Coronary artery (tissue), 2 donors: Measurements from ENCODE around the gene HIPK2.

ENCODE experiments used
- DNase-seq: peaks from one replicate; pipeline ENCODE4 v3.0.0-alpha.2; 2017; ENCODE audit warnings: low spot score
- H3K27ac ChIP-seq, 2 donors: fragments of 200-600 bp; sonication (generic); one replicate each; pipeline ENCODE4 v1.5.1; 2016 to 2019
- H3K4me3 ChIP-seq: fragments of 200-600 bp; sonication (generic); 2 replicates; pipeline ENCODE4 v1.5.1; 2016; ENCODE audit warnings: mild to moderate bottlenecking, moderate library complexity
- TF ChIP-seq, protein P1 (sequence below): fragments of 200-600 bp; sonication (generic); IDR thresholded peaks from one replicate; pipeline ENCODE4 v1.5.1; 2019; ENCODE audit warnings: antibody characterized with exemption

HIPK2 gene

DNA sequence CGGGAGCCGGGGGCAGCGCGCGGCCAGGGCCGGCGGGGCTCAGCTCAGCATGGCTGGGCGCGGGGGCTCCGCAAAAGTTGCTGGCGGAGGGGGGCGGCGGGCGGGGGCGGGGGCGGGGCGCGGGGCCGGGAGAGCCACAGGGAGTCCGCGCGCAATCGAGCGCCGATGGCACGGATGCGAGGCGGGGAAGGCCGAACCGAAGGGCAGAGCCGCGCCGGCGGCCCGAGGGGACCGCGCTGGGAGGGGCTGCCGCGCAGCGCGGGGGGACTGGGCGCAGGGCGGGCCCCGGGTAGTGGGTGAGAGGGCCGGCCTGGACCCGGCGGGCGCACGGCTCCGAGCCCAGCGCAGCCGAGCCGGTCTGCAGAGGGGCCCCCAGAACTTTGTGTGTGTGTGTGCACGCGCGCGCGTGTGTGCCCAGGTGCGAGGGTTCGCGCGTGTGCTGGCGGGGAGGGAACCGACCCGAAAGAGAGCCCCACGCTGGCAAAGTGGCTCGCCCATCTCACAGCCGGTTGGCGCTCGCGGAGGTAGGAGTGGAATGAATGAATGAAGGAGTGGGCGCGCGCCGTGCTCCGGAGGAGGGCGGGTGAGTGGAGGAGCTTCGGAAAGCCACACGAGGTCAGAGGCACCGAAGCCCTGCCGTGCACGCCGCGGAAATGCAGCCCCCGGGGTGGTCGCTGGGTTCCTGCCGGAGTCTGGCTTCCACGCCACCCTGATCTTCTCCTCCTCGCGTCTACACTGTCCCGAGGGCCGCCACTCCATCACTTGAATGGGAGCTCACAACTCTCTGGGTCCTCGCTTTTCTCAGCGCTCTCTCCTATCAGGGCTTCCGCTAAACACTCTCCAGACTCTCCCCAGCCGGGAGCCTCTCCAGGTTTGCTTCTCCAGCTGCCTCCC, at the start of gene HIPK2:
Gene HIPK2 (minus strand): TSS at position 51 of the 894 bp plus-strand sequence. CDS start 375 bp downstream, outside the sequence.
- peak within 1 kb of the TSS; percentile 97 for H3K4me3 ChIP-seq
- DNase-seq: peak; percentile 85
- H3K27ac ChIP-seq: peak within 1 kb of the TSS; percentile 96 to 99
- TF ChIP-seq, protein P1, sequence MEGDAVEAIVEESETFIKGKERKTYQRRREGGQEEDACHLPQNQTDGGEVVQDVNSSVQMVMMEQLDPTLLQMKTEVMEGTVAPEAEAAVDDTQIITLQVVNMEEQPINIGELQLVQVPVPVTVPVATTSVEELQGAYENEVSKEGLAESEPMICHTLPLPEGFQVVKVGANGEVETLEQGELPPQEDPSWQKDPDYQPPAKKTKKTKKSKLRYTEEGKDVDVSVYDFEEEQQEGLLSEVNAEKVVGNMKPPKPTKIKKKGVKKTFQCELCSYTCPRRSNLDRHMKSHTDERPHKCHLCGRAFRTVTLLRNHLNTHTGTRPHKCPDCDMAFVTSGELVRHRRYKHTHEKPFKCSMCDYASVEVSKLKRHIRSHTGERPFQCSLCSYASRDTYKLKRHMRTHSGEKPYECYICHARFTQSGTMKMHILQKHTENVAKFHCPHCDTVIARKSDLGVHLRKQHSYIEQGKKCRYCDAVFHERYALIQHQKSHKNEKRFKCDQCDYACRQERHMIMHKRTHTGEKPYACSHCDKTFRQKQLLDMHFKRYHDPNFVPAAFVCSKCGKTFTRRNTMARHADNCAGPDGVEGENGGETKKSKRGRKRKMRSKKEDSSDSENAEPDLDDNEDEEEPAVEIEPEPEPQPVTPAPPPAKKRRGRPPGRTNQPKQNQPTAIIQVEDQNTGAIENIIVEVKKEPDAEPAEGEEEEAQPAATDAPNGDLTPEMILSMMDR: no peak

DNA sequence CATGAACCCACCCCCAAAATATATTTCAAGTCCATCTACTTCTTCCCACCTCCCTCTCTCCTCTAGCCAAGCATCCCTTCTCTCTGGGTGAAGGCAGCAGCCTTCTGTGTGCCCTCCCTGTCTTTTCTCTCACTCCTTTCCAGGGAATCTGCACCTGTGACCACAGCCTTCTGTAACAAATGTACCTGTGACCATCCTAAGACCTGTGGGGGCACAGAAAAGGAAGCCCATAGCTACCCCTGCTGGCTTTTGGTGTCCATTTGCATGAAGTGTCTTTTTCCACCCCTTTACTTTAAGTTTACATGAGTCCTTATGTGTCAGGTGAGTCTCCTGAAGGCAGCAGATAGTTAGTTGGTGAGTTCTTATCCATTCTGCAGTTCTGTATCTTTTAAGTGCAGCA, 49.2 kb upstream of the HIPK2 start:
- TF ChIP-seq, protein P1: no peak
- Histone ChIP-seq H3K4me3 (no peak overlapping the region), H3K27ac (no peak overlapping the region)
- no peak for DNase-seq

DNA sequence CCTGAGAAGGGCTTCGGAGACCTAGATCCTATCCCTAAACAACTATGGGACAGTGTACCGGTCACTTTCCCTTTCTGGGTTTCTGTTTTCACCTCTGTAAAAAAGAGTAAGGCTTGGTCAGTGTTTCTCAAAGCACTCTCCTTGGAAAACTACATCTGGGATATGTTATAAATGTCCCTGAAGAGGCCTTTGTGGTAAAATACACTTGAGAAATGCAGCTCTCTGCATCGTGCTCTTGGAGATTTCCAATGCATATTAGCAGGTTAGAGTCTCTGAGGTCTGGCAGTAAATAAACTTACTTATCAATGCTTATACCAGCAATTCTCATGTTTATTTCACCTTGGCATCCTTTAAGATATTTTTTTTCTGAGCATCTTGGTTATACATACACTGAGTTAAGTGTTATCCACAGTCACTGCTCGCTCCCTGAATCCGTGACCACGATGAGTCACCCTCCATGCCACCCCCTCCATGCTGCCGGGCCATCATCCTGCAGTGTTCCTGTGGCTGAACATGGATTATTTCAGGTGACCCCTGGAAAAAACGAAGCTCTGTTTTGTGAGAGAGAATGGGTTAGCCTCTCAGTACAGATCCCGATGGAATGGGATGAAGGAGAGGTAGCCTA, 48.0 kb upstream of the HIPK2 start:
- DNase-seq: no peak
- H3K4me3 ChIP-seq: no peak overlapping the region
- no peak overlapping the region for H3K27ac ChIP-seq
- TF ChIP-seq, protein P1: no peak

DNA sequence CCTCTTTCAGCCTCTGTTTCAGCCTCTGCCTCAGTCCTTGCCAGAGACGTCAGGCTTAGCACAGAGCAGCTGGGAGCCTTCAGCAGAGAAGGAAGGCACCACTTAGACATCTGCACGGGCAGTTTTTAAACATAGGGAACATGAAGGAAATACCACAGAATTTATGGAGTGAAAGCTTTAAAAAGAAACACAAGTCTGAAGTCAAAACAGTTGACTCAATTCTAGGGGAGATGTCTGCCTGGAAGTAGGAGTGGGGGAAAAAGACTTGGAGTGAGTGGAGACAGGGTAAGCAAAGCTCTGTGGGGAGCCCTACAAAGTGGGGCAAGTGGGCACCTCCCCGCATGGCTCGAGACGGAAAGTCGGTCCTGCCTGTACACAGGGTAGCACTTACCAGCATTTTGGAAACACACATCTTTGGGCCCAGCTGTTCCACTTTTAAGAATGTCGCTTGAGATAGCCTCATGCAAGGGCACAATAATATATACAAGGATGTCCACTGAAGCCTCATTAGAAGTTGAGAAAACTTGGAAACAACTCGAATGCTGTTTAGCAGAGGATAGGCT, 46.2 kb upstream of the HIPK2 start:
- TF ChIP-seq, protein P1: no peak
- Histone ChIP-seq H3K27ac (no peak overlapping the region), H3K4me3 (no peak overlapping the region)
- DNase-seq: no peak

DNA sequence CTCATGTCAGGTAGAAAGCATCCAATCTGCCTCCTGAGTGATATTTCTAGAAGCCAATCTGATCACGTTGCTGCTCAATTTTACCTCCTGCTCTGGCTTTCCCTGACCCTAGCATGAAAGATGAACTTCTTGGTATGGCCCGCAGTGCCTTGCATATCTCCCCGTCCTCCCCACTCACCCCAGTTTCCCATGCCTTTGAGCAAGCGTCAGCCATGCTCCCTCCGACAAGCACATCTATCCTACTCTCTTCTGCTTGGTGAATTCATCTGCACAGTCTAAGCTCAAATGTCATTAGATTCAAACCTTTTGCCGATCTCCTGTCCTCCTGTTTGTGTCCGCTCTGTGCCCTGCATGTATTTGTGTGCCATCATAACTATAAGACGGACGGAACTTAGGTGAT, 45.1 kb upstream of the HIPK2 start:
- TF ChIP-seq, protein P1: no peak
- no peak for DNase-seq

DNA sequence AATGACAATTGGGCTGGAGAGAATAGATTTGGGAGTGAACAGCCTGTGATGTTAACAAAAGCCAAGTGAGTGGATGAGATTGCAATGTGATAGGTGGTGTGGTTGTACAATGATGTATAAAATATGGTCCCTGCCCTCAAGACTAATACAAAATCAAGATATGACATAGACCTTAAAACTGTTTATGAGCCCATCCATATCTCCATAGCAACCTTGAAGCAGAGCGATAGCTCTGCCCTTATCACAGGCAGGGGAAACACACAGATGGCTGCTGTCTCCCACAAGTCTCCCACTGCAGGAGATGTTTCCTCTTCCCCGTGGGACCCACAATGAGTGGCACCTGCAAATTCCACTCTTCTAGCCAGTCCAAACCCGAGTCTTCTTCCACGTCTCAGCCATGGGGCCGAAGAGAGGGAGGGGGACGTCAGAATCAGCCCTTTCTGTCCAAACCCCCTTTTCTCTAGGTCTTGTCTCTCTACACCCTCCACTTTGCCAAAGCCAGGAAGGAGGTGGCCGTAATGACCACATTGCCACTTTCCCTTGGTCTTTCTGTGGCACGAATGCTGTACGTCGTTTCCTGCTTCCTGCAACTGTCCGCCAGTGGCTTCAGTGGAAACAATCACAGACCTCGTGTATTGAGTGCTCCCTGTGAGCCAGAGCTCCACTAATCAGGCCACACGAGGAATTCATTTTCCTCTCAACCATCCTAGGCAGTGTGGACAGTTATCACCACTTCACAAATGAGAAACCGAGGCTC, 43.7 kb upstream of the HIPK2 start:
- Histone ChIP-seq H3K4me3 (no peak overlapping the region), H3K27ac (no peak overlapping the region)
- TF ChIP-seq, protein P1: no peak
- DNase-seq: no peak

More for the DNA sequence above, 45.1 kb upstream of the HIPK2 start:
- Histone ChIP-seq H3K4me3 (no peak overlapping the region), H3K27ac (no peak overlapping the region)
